ENCODE results near the gene ELN. TPM values are rescaled to one million over a fixed set of nuclear protein-coding genes. Genes with fewer than 3 reads are reported as not detected.

The ELN gene
- total RNA-seq (2021; fragmentation: NEBNext Ultra II Directional; extraction: Animal tissue kit (Norgen Biotek cat#: 25700)) (5.6 and 5.9 TPM in 2 replicates), polyA plus RNA-seq (2011; rRNA removed) (5.1 and 5.4 TPM in 2 replicates), polyA minus RNA-seq (2011; rRNA and poly(A)+ RNA removed) (1.2 TPM in 2 replicates)
- 3.2 TPM for polyA plus RNA-seq (2011; cell fraction: cytosol; rRNA removed)
- polyA plus RNA-seq (2011; cell fraction: nucleus; rRNA removed) = 7.8 TPM
- polyA plus RNA-seq (2012, experiment 1 of 2) = 2.2 to 4.9 TPM (median 4.4 TPM) in 4 replicates
- polyA plus RNA-seq (2012, experiment 2 of 2) = 3.7 TPM
- 4.6 TPM for polyA plus RNA-seq (2013, experiment 1 of 2)
- polyA plus RNA-seq (2013, experiment 2 of 2) = 5.6 TPM
- polyA minus RNA-seq (2011; cell fraction: cytosol; rRNA and poly(A)+ RNA removed) = 1.4 TPM
- 1.5 TPM for polyA minus RNA-seq (2011; cell fraction: nucleus; rRNA and poly(A)+ RNA removed)
- long read RNA-seq, experiment 1, partial matches to known transcripts = 4 of 5 reads
- long read RNA-seq, experiment 1, other reads (novel, unspliced or antisense) = 1 of 5 reads
- long read RNA-seq, experiment 2, partial matches to known transcripts = 0 of 1 reads
- long read RNA-seq, experiment 2, other reads (novel, unspliced or antisense) = 1 of 1 reads

GRCh38 chr7:74027683-74028320 lies at the start of gene ELN:
TSS of gene ELN (plus strand) at chr7:74028173. CDS start at chr7:74028188, 15 bp downstream.
- peak; percentile 87 for TF ChIP-seq E2F6 (IDR thresholded peaks at IDR 0.05)
- peak; percentile 15; the same call in 1 of the 2 replicates for TF ChIP-seq MAX (IDR thresholded peaks at IDR 0.05)
- no peak for TF ChIP-seq JUN (IDR thresholded peaks at IDR 0.05; ENCODE audit: low read depth, low read length)
- no peak for TF ChIP-seq KDM1A (IDR thresholded peaks at IDR 0.05; ENCODE audit: borderline replicate concordance, low read length)
- peaks cover 0 to 25% (median 17%) of the 10 kb centered on the region in 4 experiments; a peak in 6 of 7 replicates for H3K4me1 ChIP-seq (replicated peaks in 1 of 4; ENCODE audit: control insufficient read depth in 3 of 4, insufficient read depth in 4 of 4, low read length in 3 of 4)
- FAIRE-seq (no peak), DNase-seq (ENCODE audit: low read depth in 1 of 2, low spot score in 2 of 2) (no peak)
- no peak within 1 kb of the TSS for H2BK120ac ChIP-seq (replicated peaks; ENCODE audit: low read depth, low read length)
- no peak within 1 kb of the TSS for H3K4me3 ChIP-seq (ENCODE audit: extremely low read depth in 1 of 4, insufficient read depth in 2 of 4, low read depth in 3 of 4, low read length in 4 of 4)
- peak within 1 kb of the TSS; percentile 94; the same call in 1 of the 2 replicates for H2AK5ac ChIP-seq (ENCODE audit: low read depth, low read length)
- ChIA-PET CTCF (ENCODE audit: partially characterized antibody) (interaction anchor here (1.0 to 10.9 kb wide), 16 partner anchors 11 to 164 kb away, joined by 3 to 145 read pairs (median 12); no protein-coding TSS in a partner anchor), POLR2A (ENCODE audit: partially characterized antibody) (interaction anchor here (0.7 to 1.6 kb wide), 2 partner anchors 11 to 97 kb away, joined by 3 to 5 read pairs; no protein-coding TSS in a partner anchor)
- H3K27ac ChIP-seq (ENCODE audit: low read depth, low read length) = no peak within 1 kb of the TSS
- H3K36me3 ChIP-seq (ENCODE audit: control insufficient read depth in 2 of 4, insufficient read depth in 4 of 4, low read length in 3 of 4) = no peaks in the 10 kb centered on the region
- H3K9me3 ChIP-seq (ENCODE audit: insufficient read depth in 2 of 2, low read depth in 1 of 2, low read length in 1 of 2) = no peaks in the 10 kb centered on the region
- peak within 1 kb of the TSS; percentile 15 for H3K4ac ChIP-seq (replicated peaks; ENCODE audit: insufficient read length, low read depth, low read length)
- peaks cover 0 to 9% (median 4%) of the 10 kb centered on the region in 4 experiments; a peak in 3 of 7 replicates for H3K27me3 ChIP-seq (replicated peaks in 1 of 4; ENCODE audit: control insufficient read depth in 3 of 4, extremely low read depth in 1 of 4, insufficient read depth in 3 of 4, low read length in 3 of 4)
- H4K20me1 ChIP-seq (replicated peaks in 1 of 2; ENCODE audit: control insufficient read depth in 1 of 2, insufficient read depth in 2 of 2, low read length in 2 of 2) = no peaks in the 10 kb centered on the region
- H3K23ac ChIP-seq (ENCODE audit: insufficient read length) = no peak within 1 kb of the TSS
- peak within 1 kb of the TSS; percentile 75; the same call in 1 of the 2 replicates for H2BK12ac ChIP-seq (ENCODE audit: low read depth, low read length)
- no peaks in the 10 kb centered on the region for H3K79me1 ChIP-seq (ENCODE audit: low read depth, low read length)
- H3K18ac ChIP-seq (ENCODE audit: extremely low read depth, low read length) = peak within 1 kb of the TSS; percentile 38; the same call in 1 of the 2 replicates
- 51% methylated on average over 14 of the region's 39 CpGs; no CpG with 5 or more reads in 1 of the 2 experiments for WGBS, 2 experiments (ENCODE audit: extremely low coverage in 1 of 2, insufficient coverage in 1 of 2, insufficient read length in 1 of 2, insufficient replicate concordance in 2 of 2, low coverage in 1 of 2, low lambda C conversion rate in 2 of 2, missing lambda C conversion rate in 1 of 2)
- H3K79me2 ChIP-seq (ENCODE audit: control insufficient read depth in 1 of 2, insufficient read depth in 2 of 2, low read length in 2 of 2) = no peaks in the 10 kb centered on the region
- no peak within 1 kb of the TSS for H3K56ac ChIP-seq (replicated peaks; ENCODE audit: insufficient read length, low read depth, low read length)
- peak within 1 kb of the TSS; percentile 84 for H4K91ac ChIP-seq (replicated peaks; ENCODE audit: insufficient read length, low read length)
- H3K9ac ChIP-seq (replicated peaks in 1 of 4; ENCODE audit: extremely low read depth in 1 of 4, low read depth in 3 of 4, low read length in 3 of 4) = peak within 1 kb of the TSS in 2 of 4 experiments; percentile 4 to 5; a peak in 1 of 7 replicates
- peak within 1 kb of the TSS; percentile 88; the same call in 1 of the 2 replicates for H2BK15ac ChIP-seq (ENCODE audit: low read length)
- peak within 1 kb of the TSS; percentile 39; the same call in 1 of the 2 replicates for H4K8ac ChIP-seq (ENCODE audit: extremely low read depth, insufficient read depth, low read length)
- H3K14ac ChIP-seq (ENCODE audit: insufficient read length) = no peak within 1 kb of the TSS
- H2BK20ac ChIP-seq (ENCODE audit: low read length) = 0 out of 2 replicates have a peak within 1 kb of the TSS, but pooled peaks have one; percentile 10
- no peaks in the 10 kb centered on the region; the same call in 1 of the 2 replicates for H3K23me2 ChIP-seq (ENCODE audit: low read depth, low read length)
- H2AFZ ChIP-seq (ENCODE audit: low read length) = peak within 1 kb of the TSS; percentile 63; the same call in 1 of the 2 replicates
- H3K4me2 ChIP-seq (ENCODE audit: insufficient read depth in 1 of 2, low read depth in 2 of 2, low read length in 2 of 2) = peak within 1 kb of the TSS; percentile 36 to 45; a peak in 1 of 4 replicates
- H2BK5ac ChIP-seq (ENCODE audit: low read depth, low read length) = peak within 1 kb of the TSS; percentile 44; the same call in 1 of the 2 replicates
- H4K5ac ChIP-seq (ENCODE audit: insufficient read length, low read depth, low read length) = peak within 1 kb of the TSS; percentile 58
